Duodenal mucosa (tissue), 2 donors: ENCODE results near the gene OR2AT4.
"Not testable (repeated sequence)": the region's sequence is repeated elsewhere in the genome, so short reads cannot be mapped to it uniquely, and the experiment has no call there.

Experiments used
- H3K27ac ChIP-seq: one replicate; pipeline ENCODE4 v1.7.0; 2013; ENCODE audit warnings: low read depth, low read length
- H3K27me3 ChIP-seq, 2 donors: one replicate each; pipeline ENCODE4 v1.7.0; 2013; ENCODE audit warnings: low read length in 2 of 2, control low read depth in 1 of 2; ENCODE audit not compliant: insufficient read depth in 2 of 2, control insufficient read depth in 1 of 2
- H3K36me3 ChIP-seq, 2 donors: one replicate each; pipeline ENCODE4 v1.7.0; 2013; ENCODE audit warnings: low read length in 2 of 2, control low read depth in 1 of 2; ENCODE audit not compliant: insufficient read depth in 2 of 2, control insufficient read depth in 1 of 2
- H3K4me1 ChIP-seq, 2 donors: one replicate each; pipeline ENCODE4 v1.7.0; 2013; ENCODE audit warnings: low read length in 2 of 2, control low read depth in 1 of 2; ENCODE audit not compliant: insufficient read depth in 2 of 2, control insufficient read depth in 1 of 2
- H3K4me3 ChIP-seq, 2 donors: one replicate each; pipeline ENCODE4 v1.7.0; 2013; ENCODE audit warnings: low read length in 2 of 2, low read depth in 1 of 2
- H3K9ac ChIP-seq, 2 donors: one replicate each; pipeline ENCODE4 v1.7.0; 2013; ENCODE audit warnings: low read length in 2 of 2, low read depth in 1 of 2
- H3K9me3 ChIP-seq, 2 donors: one replicate each; pipeline ENCODE4 v1.7.0; 2013; ENCODE audit warnings: low read length in 2 of 2, control low read depth in 1 of 2; ENCODE audit not compliant: control insufficient read depth in 1 of 2

Gene OR2AT4

GRCh38 chr11:75049501-75050266 lies 47.0 kb downstream of the OR2AT4 start:
- not testable (repeated sequence) for H3K9me3 ChIP-seq, H3K4me1 ChIP-seq, H3K27me3 ChIP-seq, H3K27ac ChIP-seq, H3K9ac ChIP-seq, H3K4me3 ChIP-seq, H3K36me3 ChIP-seq

GRCh38 chr11:75047191-75047590 lies 49.5 kb downstream of the OR2AT4 start:
- no peaks in the 10 kb centered on the region for H3K36me3 ChIP-seq
- H3K27me3 ChIP-seq = no peaks in the 10 kb centered on the region
- no peaks in the 10 kb centered on the region for H3K4me1 ChIP-seq
- no peak overlapping the region for H3K27ac ChIP-seq
- H3K4me3 ChIP-seq = no peak overlapping the region
- H3K9me3 ChIP-seq = no peaks in the 10 kb centered on the region
- H3K9ac ChIP-seq = no peak overlapping the region

GRCh38 chr11:75046668-75047067 lies 50.0 kb downstream of the OR2AT4 start:
- H3K4me3 ChIP-seq, H3K27me3 ChIP-seq, H3K4me1 ChIP-seq, H3K9ac ChIP-seq, H3K27ac ChIP-seq, H3K9me3 ChIP-seq, H3K36me3 ChIP-seq: not testable (repeated sequence)

- not testable (repeated sequence) for H3K27ac ChIP-seq, H3K4me1 ChIP-seq, H3K9ac ChIP-seq, H3K36me3 ChIP-seq, H3K4me3 ChIP-seq, H3K9me3 ChIP-seq, H3K27me3 ChIP-seq
Measured at GRCh38 chr11:75044381-75045170, 52.1 kb downstream of the OR2AT4 start.

GRCh38 chr11:75041821-75042220 lies 54.9 kb downstream of the OR2AT4 start:
- not testable (repeated sequence) for H3K27ac ChIP-seq, H3K9ac ChIP-seq, H3K27me3 ChIP-seq, H3K9me3 ChIP-seq, H3K36me3 ChIP-seq, H3K4me3 ChIP-seq, H3K4me1 ChIP-seq

GRCh38 chr11:75041263-75041662 lies 55.4 kb downstream of the OR2AT4 start:
- no peaks in the 10 kb centered on the region for H3K27me3 ChIP-seq
- peaks cover 0 to under 1% of the 10 kb centered on the region in 2 donors for H3K4me1 ChIP-seq
- H3K36me3 ChIP-seq = no peaks in the 10 kb centered on the region
- no peak overlapping the region for H3K9ac ChIP-seq
- no peak overlapping the region for H3K27ac ChIP-seq
- H3K9me3 ChIP-seq = no peaks in the 10 kb centered on the region
- no peak overlapping the region for H3K4me3 ChIP-seq

- Histone ChIP-seq H3K4me3 (no peak overlapping the region), H3K27ac (no peak overlapping the region), H3K36me3 (no peaks in the 10 kb centered on the region), H3K4me1 (peaks cover 7 to 9% of the 10 kb centered on the region in 2 donors), H3K9ac (no peak overlapping the region), H3K27me3 (no peaks in the 10 kb centered on the region), H3K9me3 (no peaks in the 10 kb centered on the region)
Measured at GRCh38 chr11:75040167-75040770, 56.4 kb downstream of the OR2AT4 start.

GRCh38 chr11:75035911-75036565 lies 60.6 kb downstream of the OR2AT4 start:
- Histone ChIP-seq H3K27me3 (no peaks in the 10 kb centered on the region), H3K4me3 (no peak overlapping the region), H3K9ac (no peak overlapping the region), H3K36me3 (no peaks in the 10 kb centered on the region), H3K9me3 (no peaks in the 10 kb centered on the region), H3K27ac (no peak overlapping the region), H3K4me1 (peaks cover 7 to 10% of the 10 kb centered on the region in 2 donors)

GRCh38 chr11:75035256-75035655 lies 61.4 kb downstream of the OR2AT4 start:
- Histone ChIP-seq H3K27ac (no peak overlapping the region), H3K27me3 (no peaks in the 10 kb centered on the region), H3K36me3 (no peaks in the 10 kb centered on the region), H3K4me1 (peaks cover 7 to 10% of the 10 kb centered on the region in 2 donors), H3K9me3 (no peaks in the 10 kb centered on the region), H3K9ac (no peak overlapping the region), H3K4me3 (no peak overlapping the region)

GRCh38 chr11:75033916-75034315 lies 62.8 kb downstream of the OR2AT4 start:
- Histone ChIP-seq H3K9me3 (no peaks in the 10 kb centered on the region), H3K36me3 (no peaks in the 10 kb centered on the region), H3K27me3 (no peaks in the 10 kb centered on the region), H3K9ac (no peak overlapping the region), H3K4me3 (no peak overlapping the region), H3K27ac (no peak overlapping the region), H3K4me1 (peaks cover 7 to 10% of the 10 kb centered on the region in 2 donors)
